ENCODE measurements around the gene THSD8.
"Not testable (repeated sequence)": the region's sequence is repeated elsewhere in the genome, so short reads cannot be mapped to it uniquely, and the experiment has no call there.

Gene THSD8

GRCh38 chr19:12793290-12794195 lies 8.3 kb upstream of the THSD8 start:
- DNase-seq = peak; percentile 82

DNA sequence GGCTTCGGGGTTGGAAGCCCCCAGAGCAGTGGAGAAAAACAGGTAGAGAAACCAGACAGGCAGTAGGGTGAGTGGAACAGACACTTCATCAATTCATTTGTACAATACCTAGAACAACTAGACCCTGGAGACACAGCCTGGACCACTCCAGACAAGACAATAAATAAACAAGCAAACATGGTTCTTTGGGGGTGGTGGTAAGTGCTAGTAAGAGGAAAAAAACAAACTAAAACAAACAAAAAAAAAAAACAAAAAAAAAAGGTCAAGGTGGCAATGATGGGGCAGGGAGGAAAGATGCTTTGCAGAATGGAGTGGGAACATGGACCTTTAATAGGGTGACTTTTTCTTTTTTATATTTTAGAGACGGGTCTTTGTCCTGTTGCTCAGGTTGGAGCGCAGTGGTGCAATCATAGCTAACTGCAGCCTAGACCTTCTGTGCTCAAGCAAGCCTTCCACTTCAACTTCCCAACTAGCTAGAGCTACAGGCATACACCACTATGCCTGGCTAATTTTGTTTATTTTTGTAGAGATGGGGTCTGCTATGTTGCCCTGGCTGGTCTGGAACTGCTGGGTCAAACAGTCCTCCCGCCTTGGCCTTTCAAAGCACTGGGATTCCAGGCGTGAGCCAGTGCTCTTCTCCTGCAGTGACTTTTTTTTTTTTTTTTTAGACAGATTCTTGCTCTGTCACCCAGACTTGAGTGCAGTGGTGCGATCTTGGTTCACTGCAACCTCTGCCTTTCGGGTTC lies 7.5 kb upstream of the THSD8 start:
- peak; percentile 41 for DNase-seq

GRCh38 chr19:12794971-12795381 lies 6.9 kb upstream of the THSD8 start:
- no peak for DNase-seq

DNA sequence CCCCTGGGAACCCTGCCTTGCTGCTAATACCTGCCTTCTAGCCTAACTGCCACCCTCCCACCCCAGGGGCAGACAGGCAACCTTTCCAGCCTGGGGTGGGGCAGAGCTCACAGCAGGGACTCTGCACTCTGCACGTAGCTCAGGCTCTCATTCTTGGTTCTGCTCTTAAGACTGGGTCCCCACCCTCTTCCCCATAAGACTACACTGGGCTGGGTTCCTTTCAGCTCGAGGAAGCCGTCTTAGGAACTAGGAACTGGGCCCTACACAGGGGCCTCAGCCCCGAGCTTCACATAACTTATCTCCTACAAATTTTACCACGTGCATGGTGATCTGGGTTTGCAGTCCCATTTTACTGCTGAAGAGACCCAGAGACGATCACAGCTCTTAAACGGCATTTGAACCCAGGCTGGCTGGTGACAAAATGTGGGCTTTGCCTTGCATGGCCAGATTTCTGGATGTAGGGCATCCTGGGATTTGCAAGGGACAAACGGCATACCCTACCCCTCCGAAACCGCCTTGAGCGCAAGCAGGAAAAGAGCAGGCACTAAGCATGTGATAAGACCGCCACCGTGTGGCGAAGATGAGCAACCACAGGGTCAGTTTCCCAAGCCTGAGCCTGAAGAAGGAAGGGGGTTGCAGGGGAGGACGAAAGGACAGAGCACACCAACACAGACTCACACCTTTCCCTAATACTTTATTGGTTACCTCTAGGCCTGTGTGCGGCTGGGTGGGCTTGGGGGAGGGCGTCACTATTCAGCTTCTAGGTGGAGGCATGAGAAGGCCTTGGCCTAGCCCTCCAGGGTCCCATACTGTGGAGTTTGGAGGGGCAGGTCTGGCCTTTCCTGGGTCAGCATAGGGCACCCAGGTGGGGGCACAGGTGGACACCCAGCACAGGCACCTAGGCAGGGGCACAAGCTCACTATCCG lies 5.5 kb upstream of the THSD8 start:
- peak; percentile 74 for DNase-seq

DNA sequence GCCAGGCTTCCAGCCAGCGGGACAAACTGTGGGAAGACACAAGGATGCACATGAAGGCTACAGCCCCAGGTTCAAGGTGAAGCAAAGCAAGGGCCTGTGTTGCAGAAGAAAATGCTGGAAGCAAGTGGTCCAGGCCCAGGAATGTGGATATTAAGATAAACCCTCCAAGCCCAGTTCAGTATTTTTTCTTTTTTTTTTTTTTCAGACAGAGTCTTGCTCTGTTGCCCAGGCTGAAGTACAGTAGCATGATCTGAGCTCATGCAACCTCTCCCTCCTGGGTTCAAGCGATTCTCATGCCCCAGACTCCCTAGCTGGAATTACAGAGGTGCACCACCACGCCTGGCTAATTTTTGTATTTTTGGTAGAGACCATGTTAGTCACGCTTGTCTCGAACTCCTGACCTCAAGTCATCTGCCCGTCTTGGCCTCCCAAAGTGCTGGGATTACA lies 4.7 kb upstream of the THSD8 start:
- DNase-seq = no peak

DNA sequence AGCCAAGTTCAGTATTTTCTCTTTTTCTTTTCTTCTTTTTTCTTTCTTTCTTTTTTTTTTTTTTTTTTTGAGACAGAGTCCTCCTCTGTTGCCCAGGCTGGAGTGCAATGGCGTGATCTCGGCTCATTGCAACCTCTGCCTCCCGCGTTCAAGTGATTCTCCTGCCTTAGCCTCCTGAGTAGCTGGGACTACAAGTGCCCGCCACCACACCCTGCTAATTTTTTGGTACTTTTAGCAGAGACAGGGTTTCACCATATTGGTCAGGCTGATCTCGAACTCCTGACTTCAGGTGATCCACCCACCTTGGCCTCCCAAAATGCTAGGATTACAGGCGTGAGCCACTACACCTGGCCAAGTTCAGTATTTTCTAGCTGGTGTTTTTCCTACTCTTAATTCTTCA lies 4.3 kb upstream of the THSD8 start:
- not testable (repeated sequence) for DNase-seq

- no peak for DNase-seq
Measured at GRCh38 chr19:12799742-12800465, 2.0 kb upstream of the THSD8 start.

- no peak for DNase-seq
Measured at GRCh38 chr19:12800466-12800770, 1.5 kb upstream of the THSD8 start.

- no peak for DNase-seq
Measured at GRCh38 chr19:12800923-12801465, 875 bp upstream of the THSD8 start.

DNA sequence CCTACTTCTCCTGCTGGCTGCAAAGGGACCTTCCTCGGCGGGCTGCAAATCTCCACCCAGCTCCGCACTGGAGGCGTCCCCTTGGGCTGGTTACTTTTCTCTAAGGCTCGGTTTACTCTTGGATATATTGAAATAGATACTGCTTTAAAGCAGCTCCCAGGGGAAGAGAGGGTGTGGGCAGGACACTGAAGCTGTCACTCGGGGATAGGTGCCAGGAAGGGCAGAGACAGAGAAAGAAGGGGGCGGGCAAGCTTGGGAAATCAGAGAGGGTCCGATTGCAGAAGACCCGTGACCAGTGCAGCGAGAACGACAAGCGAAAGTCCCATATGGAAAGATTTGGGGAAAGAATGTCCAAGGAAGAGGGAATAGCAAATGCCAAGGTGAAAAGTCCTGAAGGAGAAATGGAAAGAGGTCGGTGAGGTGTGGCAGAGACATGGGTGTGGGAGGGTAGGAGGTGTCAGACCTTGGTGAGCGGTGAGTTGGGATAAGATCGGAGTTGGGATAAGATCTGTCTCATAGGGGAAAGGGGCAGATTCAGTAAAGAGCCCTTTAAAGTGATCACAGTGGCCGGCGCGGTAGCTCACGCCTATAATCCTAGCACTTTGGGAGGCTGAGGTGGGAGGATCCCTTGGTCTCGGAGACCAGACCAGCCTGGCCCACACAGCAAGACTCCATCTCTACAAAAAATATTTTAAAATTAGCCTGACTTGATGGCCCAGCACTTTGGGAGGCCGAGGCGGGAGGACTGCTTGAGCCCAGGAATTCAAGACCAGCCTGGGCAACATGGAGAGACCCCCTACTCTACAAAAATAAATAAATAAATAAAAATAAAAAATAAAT lies 618 bp downstream of the THSD8 start:
- DNase-seq = peak; percentile 16

- DNase-seq = no peak
Measured at GRCh38 chr19:12804051-12804450, 2.2 kb downstream of the THSD8 start.

- peak; percentile 79 for DNase-seq
Measured at GRCh38 chr19:12806242-12807081, 4.6 kb downstream of the THSD8 start, which contains the start of gene RNASEH2A. TSS of gene RNASEH2A (plus strand) at chr19:12806584. CDS start at chr19:12806674, 90 bp downstream.

- no peak for DNase-seq
Measured at GRCh38 chr19:12815088-12815487, 13.2 kb downstream of the THSD8 start.

- DNase-seq = not testable (repeated sequence)
Measured at GRCh38 chr19:12817188-12817587, 15.3 kb downstream of the THSD8 start.

GRCh38 chr19:12817810-12818209 lies 15.9 kb downstream of the THSD8 start:
- not testable (repeated sequence) for DNase-seq

GRCh38 chr19:12821761-12822160 lies 19.9 kb downstream of the THSD8 start:
- DNase-seq = no peak

DNA sequence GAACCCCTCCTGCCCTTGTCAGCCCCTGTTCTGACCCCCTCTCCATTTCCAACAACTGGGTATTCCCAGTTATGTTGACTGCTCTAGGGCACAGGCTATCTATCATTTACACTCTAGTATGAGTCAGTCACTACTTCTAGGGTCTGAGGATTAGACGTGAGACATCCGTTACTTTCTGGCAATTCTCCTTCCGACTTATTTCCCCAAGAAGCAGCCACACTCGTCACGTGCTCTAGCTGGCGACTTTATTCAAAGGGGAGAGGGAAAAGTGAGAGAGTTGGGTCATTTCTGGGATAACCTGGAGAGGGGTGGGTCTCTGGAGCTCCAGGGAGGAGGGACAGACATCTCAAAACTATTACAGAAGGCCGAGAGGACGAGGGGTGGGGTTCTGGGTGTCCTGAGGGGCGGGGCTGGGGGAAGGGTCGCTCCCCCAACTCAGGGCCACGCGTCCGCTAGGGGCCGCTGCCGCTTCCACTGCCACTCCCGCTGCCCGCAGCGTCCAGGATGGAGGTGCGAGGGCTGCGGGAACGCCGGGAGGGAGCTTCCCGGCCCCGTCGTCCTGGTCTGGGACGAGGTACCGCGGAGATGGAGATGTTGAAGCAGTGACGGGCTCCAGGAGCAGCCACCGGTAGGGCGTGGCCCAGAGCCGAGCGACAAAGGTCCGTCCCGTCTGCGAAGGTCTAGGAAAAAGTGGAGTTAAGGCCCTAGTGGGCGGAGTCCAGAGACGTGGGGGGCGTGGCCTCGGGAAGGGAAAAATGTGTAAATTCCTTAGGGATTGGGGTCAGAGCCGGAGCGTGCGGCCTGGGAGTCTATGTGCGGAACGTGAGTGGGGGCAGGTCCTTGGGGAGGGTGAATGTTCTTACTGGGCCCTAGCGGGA lies 23.6 kb downstream of the THSD8 start:
- no peak for DNase-seq

- peak; percentile 46 for DNase-seq
Measured at GRCh38 chr19:12828494-12828893, 26.6 kb downstream of the THSD8 start.

- peak; percentile 45 for DNase-seq
Measured at GRCh38 chr19:12833418-12833737, 31.5 kb downstream of the THSD8 start.
